ENCODE results near the gene TMEM126B.

GRCh38 chr11:85668157-85668556, 39.8 kb downstream of the TMEM126B start:
- TF ChIP-seq CTCF (conservative IDR thresholded peaks at IDR 0.05 in 1 of 2, IDR thresholded peaks at IDR 0.05 in 1 of 2; ENCODE audit: extremely low read depth in 1 of 2, insufficient read depth in 1 of 2, low read depth in 1 of 2, low read length in 2 of 2): no peak
- no peak for TF ChIP-seq EZH2 (IDR thresholded peaks at IDR 0.05; ENCODE audit: borderline replicate concordance, low read length)

Measured in mammary epithelial cell (primary cell).